T-cell (primary cell): Measurements from ENCODE around the gene MTCH2. TPM values are rescaled to one million over a fixed set of nuclear protein-coding genes. Genes with fewer than 3 reads are reported as not detected.

Experiments
- ATAC-seq, 4 experiments: fragments of 200-7000 bp in 3 of 4; fragments of 150-1000 bp in 1 of 4; cut with Tn5 transposase; replicated peaks in 1 of 4; 1 replicate in 3 of 4; 2 replicates in 1 of 4; pipeline ENCODE4 v1.10.0; 2021; ENCODE audit warnings: moderate library complexity in 3 of 4, mild to moderate bottlenecking in 2 of 4, moderate number of reproducible peaks in 1 of 4
- CTCF ChIA-PET, 2 donors: fragments of 300-600 bp; sonication (Branson Sonifier 250); formaldehyde crosslinking; loops; one replicate each; lab custom pipeline; 2022; ENCODE audit warnings: antibody characterized with exemption in 2 of 2; lab: Charles Lee
- POLR2A ChIA-PET, 2 donors: fragments of 300-600 bp; sonication (Branson Sonifier 250); formaldehyde crosslinking; loops; one replicate each; lab custom pipeline; 2022; ENCODE audit warnings: antibody characterized with exemption in 2 of 2; lab: Charles Lee
- DNase-seq, 35 experiments: peaks; one replicate each; pipeline versions ENCODE4 v3.0.0 to v3.0.0-alpha.2; 2013 to 2023
- H3K27ac ChIP-seq: one replicate; pipeline ENCODE4 v1.5.1; 2013; ENCODE audit warnings: low read length
- H3K27me3 ChIP-seq, 2 experiments: replicated peaks in 1 of 2; 1 replicate in 1 of 2; 2 replicates in 1 of 2; pipeline versions ENCODE4 v1.6.1 to v1.7.0; 2013; ENCODE audit warnings: low read length in 1 of 2, mixed read lengths in 1 of 2; ENCODE audit not compliant: control insufficient read depth in 2 of 2, insufficient read depth in 2 of 2; ENCODE audit errors: extremely low read depth in 1 of 2
- H3K36me3 ChIP-seq, 2 donors: 1 replicate in 1 of 2; 2 replicates in 1 of 2; pipeline versions ENCODE4 v1.6.1 to v1.7.0; 2013; ENCODE audit warnings: low read length in 1 of 2; ENCODE audit not compliant: control insufficient read depth in 2 of 2, insufficient read depth in 1 of 2; ENCODE audit errors: extremely low read depth in 1 of 2
- H3K4me1 ChIP-seq, 2 experiments: 1 replicate in 1 of 2; 2 replicates in 1 of 2; pipeline versions ENCODE4 v1.6.1 to v1.7.0; 2013; ENCODE audit warnings: low read length in 2 of 2, mixed read lengths in 1 of 2; ENCODE audit not compliant: insufficient read depth in 2 of 2, control insufficient read depth in 1 of 2; ENCODE audit errors: extremely low read depth in 1 of 2
- H3K4me3 ChIP-seq, 2 donors: 1 replicate in 1 of 2; 2 replicates in 1 of 2; pipeline versions ENCODE4 v1.5.1 to v1.7.0; 2013; ENCODE audit warnings: mild to moderate bottlenecking in 2 of 2, low read length in 1 of 2, moderate library complexity in 1 of 2; ENCODE audit not compliant: control insufficient read depth in 1 of 2; ENCODE audit errors: extremely low read depth in 1 of 2
- H3K9me3 ChIP-seq: 2 replicates; pipeline ENCODE4 v1.7.0; 2013
- H3K27ac Mint-ChIP-seq, 2 donors: one replicate each; pipeline ENCODE4 v1.8.0; 2020 to 2021; ENCODE audit warnings: mild to moderate bottlenecking in 2 of 2, mixed read lengths in 2 of 2
- H3K27me3 Mint-ChIP-seq, 2 donors: one replicate each; pipeline ENCODE4 v1.8.0; 2021 to 2022; ENCODE audit warnings: mixed read lengths in 2 of 2
- H3K36me3 Mint-ChIP-seq: one replicate; pipeline ENCODE4 v1.8.0; 2021; ENCODE audit warnings: mixed read lengths
- H3K4me1 Mint-ChIP-seq, 3 donors: one replicate each; pipeline ENCODE4 v1.8.0; 2020 to 2022; ENCODE audit warnings: mixed read lengths in 3 of 3, mild to moderate bottlenecking in 1 of 3
- H3K4me3 Mint-ChIP-seq, 3 donors: one replicate each; pipeline ENCODE4 v1.8.0; 2020 to 2022; ENCODE audit warnings: mild to moderate bottlenecking in 3 of 3, mixed read lengths in 3 of 3, moderate library complexity in 3 of 3
- H3K9me3 Mint-ChIP-seq, 3 donors: one replicate each; pipeline ENCODE4 v1.8.0; 2020 to 2022; ENCODE audit warnings: mixed read lengths in 3 of 3
- WGBS: methylation state at CpG from one replicate; pipeline ENCODE4 v1.1.5; 2013; ENCODE audit warnings: missing lambda C conversion rate; ENCODE audit not compliant: insufficient coverage; 5-methylcytosine and 5-hydroxymethylcytosine counted together
- total RNA-seq, 35 experiments: library from RNA in 6 of 35; stranded (reverse) in 6 of 35; fragments of 120-200 nt in 1 of 35; gene quantifications; one replicate each; pipeline versions ENCODE4 v1.2.1 to v1.2.4 and lab custom pipeline; 2013 to 2026

Gene MTCH2
- total RNA-seq, 5 donors from 2014 or later (not counting 1 experiment from before 2014, with no cell fraction given), result 20.4 to 32.1 (median 26.7) TPM

DNA sequence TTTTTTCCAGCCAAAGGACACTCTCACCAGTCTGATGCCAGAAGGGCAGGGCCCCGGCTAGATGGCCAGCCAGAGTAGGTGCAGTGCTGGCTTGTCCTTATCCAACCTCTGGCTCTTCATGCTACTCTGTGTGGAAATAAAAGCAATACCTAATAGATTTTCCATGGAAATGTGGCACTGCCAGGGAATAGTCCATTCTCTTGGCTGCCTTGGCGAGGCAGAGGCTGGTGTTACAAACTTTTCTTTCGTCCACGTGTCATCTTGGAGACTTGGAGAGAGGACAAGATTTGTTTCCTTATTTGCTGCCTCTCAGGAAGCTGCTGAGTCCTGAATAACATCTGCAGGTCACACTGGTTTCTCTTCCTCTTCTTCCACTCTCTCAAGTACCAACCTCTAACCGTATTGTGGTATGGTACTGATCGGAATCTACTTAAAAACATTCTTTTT, 31.0 kb downstream of the MTCH2 start:
- 68% methylated on average over 3 of the region's 6 CpGs for WGBS
- DNase-seq, result peak in 1 of 35 experiments; percentile 5
- Mint-ChIP-seq H3K9me3 (no peaks in the 10 kb centered on the region), H3K4me1 (peaks cover 0 to 3% (median 0%) of the 10 kb centered on the region in 3 donors), H3K27me3 (no peaks in the 10 kb centered on the region), H3K27ac (no peak overlapping the region), H3K4me3 (no peak overlapping the region), H3K36me3 (peaks cover 4% of the 10 kb centered on the region)
- H3K27me3 ChIP-seq, result no peaks in the 10 kb centered on the region
- ATAC-seq, result no peak
- H3K4me1 ChIP-seq, result no peaks in the 10 kb centered on the region
- POLR2A ChIA-PET, result no interaction called here
- CTCF ChIA-PET, result no interaction called here
- H3K36me3 ChIP-seq, result peaks cover 4 to 5% of the 10 kb centered on the region in 2 donors
- H3K4me3 ChIP-seq, result no peak overlapping the region
- H3K9me3 ChIP-seq, result no peaks in the 10 kb centered on the region
- no peak overlapping the region for H3K27ac ChIP-seq

GRCh38 chr11:47609675-47610074, 32.7 kb downstream of the MTCH2 start:
- Mint-ChIP-seq H3K27ac (no peak overlapping the region), H3K27me3 (no peaks in the 10 kb centered on the region), H3K4me3 (no peak overlapping the region), H3K36me3 (peaks cover 9% of the 10 kb centered on the region), H3K4me1 (peaks cover 0 to 3% (median 0%) of the 10 kb centered on the region in 3 donors), H3K9me3 (no peaks in the 10 kb centered on the region)
- 20% methylated on average over 3 of the region's 3 CpGs for WGBS
- peaks cover 4 to 5% of the 10 kb centered on the region in 2 donors for H3K36me3 ChIP-seq
- no peaks in the 10 kb centered on the region for H3K9me3 ChIP-seq
- H3K4me3 ChIP-seq, result no peak overlapping the region
- H3K27ac ChIP-seq, result no peak overlapping the region
- ChIA-PET POLR2A (no interaction called here), CTCF (no interaction called here)
- DNase-seq (no peak), ATAC-seq (no peak)
- H3K27me3 ChIP-seq, result no peaks in the 10 kb centered on the region
- H3K4me1 ChIP-seq, result no peaks in the 10 kb centered on the region

- CTCF ChIA-PET, result no interaction called here
- peak in 1 of 35 experiments; percentile 8 for DNase-seq
- Mint-ChIP-seq H3K4me1 (peaks cover 0 to 3% (median 0%) of the 10 kb centered on the region in 3 donors), H3K27me3 (no peaks in the 10 kb centered on the region), H3K27ac (no peak overlapping the region), H3K36me3 (peaks cover 9% of the 10 kb centered on the region), H3K4me3 (no peak overlapping the region), H3K9me3 (no peaks in the 10 kb centered on the region)
- POLR2A ChIA-PET, result no interaction called here
- peaks cover 4 to 5% of the 10 kb centered on the region in 2 donors for H3K36me3 ChIP-seq
- ATAC-seq, result no peak
- H3K27me3 ChIP-seq, result no peaks in the 10 kb centered on the region
- no peaks in the 10 kb centered on the region for H3K9me3 ChIP-seq
- no peaks in the 10 kb centered on the region for H3K4me1 ChIP-seq
- H3K27ac ChIP-seq, result no peak overlapping the region
- WGBS, result 93% methylated on average over 6 of the region's 7 CpGs
- H3K4me3 ChIP-seq, result no peak overlapping the region
Measured at GRCh38 chr11:47607380-47607779, 35.0 kb downstream of the MTCH2 start.

DNA sequence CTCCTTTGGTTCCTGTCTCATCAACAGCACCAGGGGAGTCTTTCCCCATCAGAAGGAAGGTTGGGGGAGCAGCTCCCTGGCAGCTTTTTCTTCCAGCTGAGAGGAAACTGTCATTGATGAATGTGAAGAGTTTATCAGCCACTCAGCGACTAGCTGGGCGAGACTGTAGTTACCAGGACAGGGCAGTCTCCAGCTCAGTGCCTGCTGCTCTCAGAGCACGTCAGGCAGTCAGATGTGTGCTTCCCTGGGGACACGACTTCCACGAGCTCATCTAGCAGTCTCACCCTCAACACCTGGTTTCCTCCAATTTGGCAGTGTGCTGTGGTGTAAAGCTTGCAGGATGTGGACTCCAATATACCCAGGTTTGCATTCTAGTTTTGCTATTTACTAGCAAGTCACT, 35.6 kb downstream of the MTCH2 start:
- peaks cover 0 to 2% (median 0%) of the 10 kb centered on the region in 3 donors for H3K4me1 Mint-ChIP-seq
- H3K9me3 ChIP-seq, result no peaks in the 10 kb centered on the region
- ChIA-PET CTCF (no interaction called here), POLR2A (interaction anchor here in 1 of 2 donors (0.6 kb wide), 1 partner anchor 1772 kb away, joined by 3 read pairs; no protein-coding TSS in a partner anchor)
- no peak for ATAC-seq
- no peaks in the 10 kb centered on the region for H3K9me3 Mint-ChIP-seq
- peaks cover 9% of the 10 kb centered on the region for H3K36me3 Mint-ChIP-seq
- no peaks in the 10 kb centered on the region for H3K27me3 Mint-ChIP-seq
- 93% methylated on average over 2 of the region's 5 CpGs for WGBS
- no peaks in the 10 kb centered on the region for H3K27me3 ChIP-seq
- peaks cover 4 to 5% of the 10 kb centered on the region in 2 donors for H3K36me3 ChIP-seq
- no peak overlapping the region for H3K4me3 Mint-ChIP-seq
- H3K4me1 ChIP-seq, result no peaks in the 10 kb centered on the region
- no peak overlapping the region for H3K27ac Mint-ChIP-seq
- H3K27ac ChIP-seq, result no peak overlapping the region
- DNase-seq, result no peak
- H3K4me3 ChIP-seq, result no peak overlapping the region

DNA sequence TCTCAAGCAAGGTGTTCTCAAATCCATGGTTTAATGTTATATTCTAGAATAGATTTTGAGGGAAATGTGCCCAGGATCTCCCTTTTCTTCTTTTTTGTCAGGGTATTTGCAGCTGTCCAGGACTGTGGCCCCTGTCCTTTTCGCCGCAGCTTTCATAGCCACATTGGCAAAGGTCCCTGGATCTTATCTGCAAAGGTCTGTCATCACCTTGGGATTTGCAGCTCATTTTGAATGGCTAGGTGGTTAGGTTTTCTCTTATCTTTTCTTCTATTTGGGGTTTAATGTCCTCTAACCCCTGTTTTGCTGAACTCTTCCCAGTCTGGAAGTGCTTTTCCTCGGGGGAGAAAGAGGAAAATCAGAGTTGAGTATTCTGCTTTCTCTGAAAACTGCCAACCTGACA, 36.4 kb downstream of the MTCH2 start:
- Mint-ChIP-seq H3K36me3 (peaks cover 9% of the 10 kb centered on the region), H3K4me3 (no peak overlapping the region), H3K27me3 (no peaks in the 10 kb centered on the region), H3K9me3 (no peaks in the 10 kb centered on the region), H3K4me1 (no peaks in the 10 kb centered on the region), H3K27ac (no peak overlapping the region)
- Histone ChIP-seq H3K4me3 (no peak overlapping the region), H3K36me3 (peaks cover under 1 to 5% of the 10 kb centered on the region in 2 donors), H3K9me3 (no peaks in the 10 kb centered on the region), H3K27me3 (peaks cover 0 to under 1% of the 10 kb centered on the region in 2 experiments), H3K4me1 (no peaks in the 10 kb centered on the region), H3K27ac (no peak overlapping the region)
- ChIA-PET POLR2A (no interaction called here), CTCF (no interaction called here)
- DNase-seq (no peak), ATAC-seq (no peak)
- WGBS, result 100% methylated on average over 2 of the region's 3 CpGs

DNA sequence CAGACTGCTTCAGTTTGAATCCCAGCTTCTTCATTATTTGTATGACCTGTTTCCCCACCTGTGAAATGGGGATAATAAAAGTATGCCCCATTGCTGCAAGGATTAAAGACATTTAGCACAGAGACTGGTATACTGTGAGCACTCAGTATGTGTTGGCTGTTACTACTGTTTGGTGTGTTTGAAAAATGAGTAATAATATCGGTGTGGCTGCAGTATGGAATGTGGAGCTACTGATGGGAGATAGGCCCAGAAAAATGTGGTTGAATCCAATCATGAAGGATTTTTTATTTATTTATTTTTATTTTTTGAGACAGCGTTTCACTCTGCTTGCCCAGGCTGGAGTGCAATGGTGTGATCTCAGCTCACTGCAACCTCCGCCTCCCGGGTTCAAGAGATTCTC, 39.1 kb downstream of the MTCH2 start:
- no peak for ATAC-seq
- Mint-ChIP-seq H3K9me3 (no peaks in the 10 kb centered on the region), H3K4me1 (no peaks in the 10 kb centered on the region), H3K36me3 (peaks cover 9% of the 10 kb centered on the region), H3K27ac (no peak overlapping the region), H3K27me3 (peaks cover 0 to 2% of the 10 kb centered on the region in 2 donors), H3K4me3 (no peak overlapping the region)
- H3K27ac ChIP-seq, result no peak overlapping the region
- POLR2A ChIA-PET, result no interaction called here
- no peak for DNase-seq
- H3K4me3 ChIP-seq, result no peak overlapping the region
- H3K36me3 ChIP-seq, result peaks cover 0 to 5% of the 10 kb centered on the region in 2 donors
- CTCF ChIA-PET, result interaction anchor here in 1 of 2 donors (0.6 kb wide), 1 partner anchor 9 kb away, joined by 7 read pairs; no protein-coding TSS in a partner anchor
- H3K27me3 ChIP-seq, result peaks cover 0 to 4% of the 10 kb centered on the region in 2 experiments
- 100% methylated on average over 1 of the region's 4 CpGs for WGBS
- H3K9me3 ChIP-seq, result no peaks in the 10 kb centered on the region
- H3K4me1 ChIP-seq, result no peaks in the 10 kb centered on the region
